ENCODE measurements around the gene DSCAML1.

Gene DSCAML1

GRCh38 chr11:117752071-117752470 is 44.9 kb downstream of the DSCAML1 start:
- DNase-seq: no peak

DNA sequence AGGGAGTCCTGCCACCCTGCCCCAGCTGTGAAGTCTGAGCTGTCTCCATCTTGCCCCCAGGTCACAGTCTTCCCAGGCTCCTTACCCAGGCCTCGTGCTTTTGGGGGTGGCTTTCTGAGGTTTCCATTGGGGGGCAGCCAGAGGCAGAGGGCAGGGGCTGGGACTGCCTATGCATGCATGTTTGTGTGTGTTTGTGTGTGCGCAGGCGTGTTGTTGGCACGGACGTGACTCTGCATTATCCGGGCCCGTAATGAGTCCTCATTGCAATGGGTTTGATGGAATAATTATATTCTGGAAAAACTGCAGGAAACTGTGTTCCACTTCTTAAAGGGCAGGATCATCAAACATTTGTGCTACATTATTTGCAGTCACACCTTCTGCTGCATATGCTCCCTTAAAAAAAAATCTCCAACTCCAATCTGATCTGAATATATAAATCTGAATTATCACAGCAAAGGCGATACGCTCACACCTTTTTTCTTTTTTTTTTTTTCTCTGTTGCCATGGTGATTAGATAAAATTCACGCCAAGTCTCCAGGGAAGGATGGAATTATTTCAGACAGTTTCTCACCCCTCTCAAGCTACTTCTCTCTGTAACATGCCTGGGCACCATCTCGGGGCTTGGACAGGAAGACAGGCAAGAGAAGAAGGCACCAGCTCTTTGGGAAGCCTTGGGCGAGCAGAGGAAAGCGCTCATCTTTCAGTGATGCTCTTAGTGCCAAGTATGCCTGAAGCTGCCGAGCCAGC is 45.9 kb downstream of the DSCAML1 start:
- DNase-seq: no peak

- DNase-seq: no peak
Observed at GRCh38 chr11:117750357-117750756, 46.7 kb downstream of the DSCAML1 start.

GRCh38 chr11:117749541-117749910 is 47.5 kb downstream of the DSCAML1 start:
- DNase-seq: no peak

GRCh38 chr11:117748771-117749540 is 48.1 kb downstream of the DSCAML1 start:
- no peak for DNase-seq

GRCh38 chr11:117747892-117748291 is 49.1 kb downstream of the DSCAML1 start:
- no peak for DNase-seq

GRCh38 chr11:117745346-117745745 is 51.7 kb downstream of the DSCAML1 start:
- DNase-seq: no peak

GRCh38 chr11:117744471-117745150 is 52.4 kb downstream of the DSCAML1 start:
- no peak for DNase-seq

DNA sequence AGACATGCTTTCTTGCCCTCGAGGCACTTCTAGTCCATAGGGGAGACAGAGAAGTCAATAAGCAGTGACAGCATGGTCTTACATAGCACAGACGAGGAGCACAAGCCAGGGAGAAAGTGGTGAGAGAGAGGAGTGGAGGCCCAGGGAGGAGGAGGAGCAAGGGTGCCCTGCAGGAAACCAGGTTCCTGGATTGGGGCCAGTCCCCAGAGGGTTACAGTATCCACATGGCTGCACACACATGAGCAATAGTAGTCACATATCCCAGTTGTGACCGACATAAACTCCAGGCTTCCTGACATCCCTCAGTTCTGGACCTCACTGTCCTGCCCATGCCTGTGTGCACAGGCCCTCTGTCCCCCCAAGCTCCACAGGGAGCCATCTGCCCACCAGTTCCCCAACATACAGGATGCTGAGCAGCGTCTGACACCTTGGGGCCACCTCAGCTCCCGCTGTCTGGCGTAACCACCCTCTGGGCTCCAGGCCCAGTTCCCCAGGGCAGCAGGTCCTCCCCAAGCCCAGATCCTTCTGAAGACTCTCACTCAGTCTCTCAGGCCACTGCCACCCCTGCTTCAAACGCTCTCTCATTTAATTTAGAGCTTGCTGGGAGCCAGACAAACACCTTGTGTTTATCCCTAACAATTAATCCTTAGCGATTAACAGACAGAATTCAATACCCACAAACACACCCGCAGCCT is 53.7 kb downstream of the DSCAML1 start:
- no peak for DNase-seq

DNA sequence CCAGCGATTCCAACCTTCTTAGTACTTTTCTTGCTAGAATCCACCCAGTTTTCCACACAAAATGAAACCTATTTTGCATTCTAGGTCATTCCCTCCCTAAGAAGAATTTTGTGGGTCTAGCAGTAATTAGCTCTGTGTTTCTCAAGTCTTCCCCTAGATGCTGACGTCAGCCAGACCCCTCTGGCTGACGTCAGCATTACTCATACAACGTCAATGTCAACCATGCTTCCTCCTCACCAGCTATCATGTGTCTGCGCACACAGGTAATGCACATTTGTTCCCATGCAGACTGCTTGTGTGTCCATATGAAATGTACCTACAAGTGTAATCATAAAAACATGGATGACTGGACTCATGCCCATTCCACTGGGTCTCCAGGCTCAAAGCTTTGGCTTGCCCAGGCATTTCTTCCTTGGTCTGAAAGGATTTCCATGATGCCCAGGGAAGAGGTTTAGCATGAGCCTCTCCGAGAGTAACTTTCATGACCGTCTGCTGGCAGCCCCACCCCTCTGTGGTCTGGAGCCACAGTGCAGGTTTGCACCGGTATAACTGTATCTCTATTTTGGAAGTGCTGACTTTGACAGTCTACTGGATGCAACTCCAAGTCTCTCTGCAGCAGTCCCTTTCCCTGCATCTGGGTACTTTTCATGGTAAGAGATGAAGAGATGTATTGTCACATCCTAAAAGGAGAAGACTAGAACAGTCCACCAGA is 58.6 kb downstream of the DSCAML1 start:
- DNase-seq: no peak

GRCh38 chr11:117735350-117735977 is 61.6 kb downstream of the DSCAML1 start:
- DNase-seq: no peak

DNA sequence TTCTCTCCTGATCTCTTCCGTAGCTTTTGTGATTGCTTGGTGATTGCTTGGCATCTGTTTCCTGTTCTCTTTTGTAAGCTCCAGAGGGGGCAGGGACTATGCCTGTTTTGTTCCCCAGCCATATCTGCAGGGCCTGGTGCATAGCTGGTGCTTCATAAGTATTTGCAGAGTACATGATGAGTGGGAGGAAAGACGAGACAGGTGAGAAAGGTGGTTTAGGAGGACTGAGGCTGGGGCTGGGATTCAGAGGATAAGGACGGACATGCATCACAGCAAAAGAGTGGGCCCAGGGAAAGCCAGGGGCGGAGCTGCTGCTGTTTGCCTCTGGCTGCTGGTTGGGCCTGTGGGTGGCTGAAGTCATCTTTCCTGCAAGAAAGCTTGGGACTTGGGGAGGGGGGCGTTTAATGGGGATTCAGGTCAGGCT is 62.4 kb downstream of the DSCAML1 start:
- no peak for DNase-seq

GRCh38 chr11:117733316-117733715 is 63.7 kb downstream of the DSCAML1 start:
- DNase-seq: no peak

- DNase-seq: no peak
Observed at GRCh38 chr11:117731722-117732290, 65.2 kb downstream of the DSCAML1 start.

DNA sequence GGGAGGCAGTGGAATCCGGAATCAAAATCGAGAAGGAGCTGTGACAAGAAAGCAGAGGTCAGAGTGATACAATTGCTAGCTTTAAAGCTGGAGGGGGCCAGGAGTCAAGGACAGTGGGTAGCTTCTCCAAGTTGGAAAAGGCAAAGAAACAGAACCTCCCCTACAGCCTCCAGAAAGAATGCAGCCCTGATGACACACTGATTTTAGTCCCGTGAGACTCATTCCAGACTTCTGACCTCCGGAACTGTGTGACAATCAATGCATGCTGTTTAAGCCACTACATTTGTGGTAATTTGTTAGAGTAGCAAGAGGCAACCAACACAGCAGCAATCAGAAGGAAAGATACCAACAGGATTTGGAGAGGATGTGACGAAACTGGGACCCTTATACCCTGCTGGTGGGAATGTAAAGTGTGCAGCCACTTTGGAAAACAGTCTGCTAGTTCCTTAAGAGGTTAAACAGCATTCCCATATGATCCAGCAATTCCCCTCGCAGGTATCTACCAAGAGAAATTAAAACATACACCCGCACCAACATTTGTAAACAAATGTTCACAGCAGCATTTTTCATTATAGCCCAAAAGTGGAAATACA is 66.7 kb downstream of the DSCAML1 start:
- DNase-seq: no peak

DNA sequence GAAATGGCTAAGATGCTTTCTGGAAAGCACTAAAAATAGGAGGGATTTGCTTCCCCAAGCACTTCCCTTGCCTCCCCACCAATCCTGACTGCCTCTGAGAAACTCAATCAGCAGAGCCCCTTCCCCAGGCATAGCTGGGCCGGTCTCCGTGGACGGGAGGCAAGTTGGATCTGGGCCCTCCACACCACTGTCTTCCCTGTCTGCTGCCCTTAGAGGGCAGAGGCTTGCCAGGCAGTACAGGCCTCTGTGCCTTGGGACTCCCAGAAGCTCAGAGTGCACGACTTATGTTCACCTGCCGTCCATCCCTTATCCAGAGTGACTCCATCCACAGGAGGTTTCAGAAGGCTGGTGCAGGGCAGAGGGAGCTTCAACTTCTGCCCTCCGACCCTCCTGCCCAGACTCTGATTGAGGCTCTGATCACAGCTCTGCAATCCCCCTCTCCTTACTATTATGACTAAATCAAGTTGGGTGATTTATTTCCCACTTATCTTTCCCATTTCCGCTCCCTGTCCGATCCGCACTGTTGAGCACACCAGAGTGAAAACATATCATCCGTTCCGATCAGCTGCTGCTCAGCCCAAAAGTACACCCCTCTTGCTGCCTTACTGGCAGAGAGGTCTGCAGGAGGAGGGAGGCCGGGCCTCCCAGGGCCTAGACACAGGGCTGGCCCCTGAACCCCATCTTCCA is 71.8 kb downstream of the DSCAML1 start:
- DNase-seq: no peak

DNA sequence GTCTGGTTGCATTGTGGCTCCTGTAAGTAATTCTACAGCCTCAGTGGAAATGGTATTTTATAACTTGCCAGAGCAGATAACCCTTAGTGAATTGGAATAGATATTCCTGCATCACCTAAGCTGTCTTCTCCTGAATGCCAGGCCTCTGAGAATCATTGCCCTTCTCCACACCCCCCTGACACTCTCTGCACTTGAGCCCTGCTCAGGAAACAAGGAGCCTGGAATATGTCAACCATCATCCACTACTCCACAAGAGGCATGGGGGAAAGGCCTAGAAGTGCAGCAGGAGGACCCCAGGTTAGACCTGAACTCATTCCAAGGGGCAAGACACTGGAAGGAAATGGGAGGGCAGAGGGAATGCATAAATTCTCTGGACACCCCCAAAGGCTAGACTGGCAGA is 72.4 kb downstream of the DSCAML1 start:
- no peak for DNase-seq

- DNase-seq: no peak
Observed at GRCh38 chr11:117724104-117724503, 72.9 kb downstream of the DSCAML1 start.

DNA sequence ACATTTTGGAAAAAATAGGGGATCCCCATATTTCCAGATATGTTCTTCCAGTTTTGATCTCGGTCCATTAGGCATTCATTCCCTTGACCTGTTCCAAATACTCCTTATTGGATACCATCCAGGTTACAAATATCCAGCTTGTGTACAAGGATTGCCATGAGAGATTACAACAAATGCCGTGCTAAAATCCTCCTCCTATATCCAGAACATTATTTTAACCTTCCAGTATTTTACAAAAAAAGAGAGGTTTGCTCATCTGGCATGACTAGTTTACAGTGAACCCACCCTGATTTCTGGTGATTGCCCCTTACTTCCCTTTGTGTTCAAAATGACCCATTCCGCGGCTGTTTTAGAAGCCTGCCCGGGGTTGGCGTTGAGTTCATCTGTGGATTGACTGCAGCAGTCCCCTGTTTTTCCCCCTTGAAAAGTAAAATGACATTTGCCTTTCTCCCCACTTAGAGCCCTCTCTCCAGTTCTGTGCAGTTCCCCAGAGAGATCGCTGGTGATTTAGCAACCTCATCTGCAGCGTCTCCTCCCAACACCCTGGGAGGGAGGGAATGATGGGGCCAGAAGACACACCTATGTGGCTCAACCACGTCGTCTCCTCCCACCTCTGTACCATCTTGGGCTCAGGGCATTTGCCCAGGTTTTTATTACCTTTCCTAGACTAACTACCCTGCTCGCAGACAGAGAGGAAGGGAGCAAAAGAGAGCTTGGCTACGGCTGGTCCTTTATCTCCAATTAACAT is 73.6 kb downstream of the DSCAML1 start:
- DNase-seq: no peak

- no peak for DNase-seq
Observed at GRCh38 chr11:117722082-117722481, 74.9 kb downstream of the DSCAML1 start.

Data from activated CD4-positive, CD25-positive, alpha-beta regulatory T cell (primary cell).